HTR-8/SVneo (cell line): ENCODE results near the gene FIZ1.

Source experiments
- DNase-seq: peaks from one replicate; pipeline ENCODE4 v3.0.0; 2011; ENCODE audit warnings: low spot score, mixed read lengths; ENCODE audit not compliant: insufficient read length
- FAIRE-seq: peaks from 2 replicates; lab custom pipeline; 2011; peaks lifted over from hg19 to GRCh38; lab: Jason Lieb, UNC

FIZ1 gene

DNA sequence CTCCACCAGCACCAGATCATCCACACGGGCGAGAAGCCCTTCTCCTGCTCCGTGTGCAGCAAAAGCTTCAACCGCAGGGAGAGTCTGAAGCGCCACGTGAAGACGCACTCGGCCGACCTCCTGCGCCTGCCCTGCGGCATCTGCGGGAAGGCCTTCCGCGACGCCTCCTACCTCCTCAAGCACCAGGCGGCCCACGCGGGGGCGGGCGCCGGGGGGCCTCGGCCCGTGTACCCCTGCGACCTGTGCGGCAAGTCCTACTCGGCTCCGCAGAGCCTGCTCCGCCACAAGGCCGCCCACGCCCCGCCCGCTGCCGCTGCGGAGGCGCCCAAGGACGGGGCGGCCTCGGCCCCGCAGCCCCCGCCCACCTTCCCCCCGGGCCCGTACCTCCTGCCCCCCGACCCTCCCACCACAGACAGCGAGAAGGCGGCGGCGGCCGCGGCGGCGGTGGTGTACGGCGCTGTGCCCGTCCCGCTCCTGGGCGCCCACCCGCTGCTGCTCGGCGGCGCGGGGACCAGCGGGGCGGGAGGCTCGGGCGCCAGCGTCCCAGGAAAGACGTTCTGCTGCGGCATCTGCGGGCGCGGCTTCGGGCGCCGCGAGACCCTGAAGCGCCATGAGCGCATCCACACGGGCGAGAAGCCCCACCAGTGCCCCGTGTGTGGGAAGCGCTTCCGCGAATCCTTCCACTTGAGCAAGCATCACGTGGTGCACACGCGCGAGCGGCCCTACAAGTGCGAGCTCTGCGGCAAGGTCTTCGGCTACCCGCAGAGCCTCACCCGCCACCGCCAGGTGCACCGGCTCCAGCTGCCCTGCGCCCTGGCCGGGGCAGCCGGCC, 15.6 kb upstream of the FIZ1 start:
- FAIRE-seq (no peak), DNase-seq (no peak)

DNA sequence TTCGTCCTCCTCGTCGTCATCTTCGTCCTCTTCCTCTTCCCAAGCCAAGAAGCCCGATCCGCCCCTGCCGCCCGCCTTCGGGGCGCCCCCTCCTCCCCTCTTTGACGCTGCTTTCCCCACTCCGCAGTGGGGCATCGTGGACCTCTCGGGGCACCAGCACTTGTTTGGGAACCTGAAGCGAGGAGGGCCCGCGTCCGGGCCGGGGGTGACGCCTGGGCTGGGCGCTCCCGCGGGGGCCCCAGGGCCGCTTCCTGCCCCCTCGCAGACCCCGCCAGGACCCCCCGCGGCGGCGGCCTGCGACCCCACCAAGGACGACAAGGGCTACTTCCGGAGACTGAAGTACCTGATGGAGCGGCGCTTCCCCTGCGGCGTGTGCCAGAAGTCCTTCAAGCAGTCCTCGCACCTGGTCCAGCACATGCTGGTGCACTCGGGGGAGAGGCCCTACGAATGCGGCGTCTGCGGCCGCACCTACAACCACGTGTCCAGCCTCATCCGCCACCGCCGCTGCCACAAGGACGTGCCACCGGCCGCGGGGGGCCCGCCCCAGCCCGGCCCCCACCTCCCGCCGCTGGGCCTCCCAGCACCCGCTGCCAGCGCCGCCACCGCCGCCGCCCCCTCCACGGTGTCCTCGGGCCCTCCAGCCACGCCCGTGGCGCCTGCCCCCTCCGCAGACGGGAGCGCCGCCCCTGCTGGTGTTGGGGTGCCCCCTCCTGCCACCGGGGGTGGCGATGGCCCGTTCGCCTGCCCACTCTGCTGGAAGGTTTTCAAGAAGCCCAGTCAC, 14.8 kb upstream of the FIZ1 start:
- FAIRE-seq (no peak), DNase-seq (no peak)

DNA sequence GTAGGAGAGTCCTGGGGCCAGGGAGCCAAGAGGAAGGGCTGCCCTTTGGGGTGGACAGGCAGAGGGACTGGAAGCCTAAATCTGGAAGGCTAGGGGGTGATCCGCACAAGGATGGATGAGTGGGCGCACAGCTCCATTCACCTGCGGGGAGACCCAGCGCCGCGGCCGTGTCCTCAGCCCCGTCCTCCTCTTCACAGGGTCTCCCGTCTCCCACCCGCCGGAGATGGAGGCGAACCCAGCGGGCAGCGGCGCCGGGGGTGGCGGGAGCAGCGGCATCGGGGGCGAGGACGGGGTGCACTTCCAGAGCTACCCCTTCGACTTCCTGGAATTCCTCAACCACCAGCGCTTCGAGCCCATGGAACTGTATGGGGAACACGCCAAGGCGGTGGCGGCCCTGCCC, 14.1 kb upstream of the FIZ1 start:
- DNase-seq (no peak), FAIRE-seq (no peak)

DNA sequence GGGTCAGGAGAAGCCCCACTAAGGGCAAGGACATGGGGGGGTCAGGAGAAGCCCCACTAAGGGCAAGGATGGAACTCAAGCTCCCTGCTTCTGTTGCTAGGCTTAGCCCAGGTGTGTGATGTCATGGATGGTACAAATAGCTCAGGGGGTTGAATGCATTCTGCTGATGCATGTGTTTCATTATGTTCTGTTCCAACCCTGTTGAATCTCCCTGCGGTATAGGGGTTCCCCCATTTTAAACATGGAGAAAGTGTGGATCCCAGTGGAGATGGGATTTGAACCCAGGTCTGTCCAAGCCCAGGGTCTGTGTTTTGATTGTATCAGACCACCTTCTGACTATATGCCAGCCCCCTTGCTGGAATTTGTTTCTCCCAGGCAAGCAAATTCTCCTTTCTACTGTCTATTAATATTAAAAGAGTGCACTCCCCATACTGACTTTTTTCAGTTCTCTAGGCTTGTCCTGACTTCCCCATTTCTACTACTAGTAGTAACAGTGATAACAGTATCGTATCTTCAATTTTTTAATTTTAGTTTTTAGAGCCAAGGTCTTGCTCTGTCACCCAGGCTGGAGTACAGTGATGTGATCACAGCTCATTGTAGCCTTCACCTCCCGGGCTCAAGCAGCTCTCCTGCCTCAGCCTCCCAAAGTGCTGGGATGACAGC, 12.8 kb upstream of the FIZ1 start:
- FAIRE-seq (no peak), DNase-seq (no peak)

DNA sequence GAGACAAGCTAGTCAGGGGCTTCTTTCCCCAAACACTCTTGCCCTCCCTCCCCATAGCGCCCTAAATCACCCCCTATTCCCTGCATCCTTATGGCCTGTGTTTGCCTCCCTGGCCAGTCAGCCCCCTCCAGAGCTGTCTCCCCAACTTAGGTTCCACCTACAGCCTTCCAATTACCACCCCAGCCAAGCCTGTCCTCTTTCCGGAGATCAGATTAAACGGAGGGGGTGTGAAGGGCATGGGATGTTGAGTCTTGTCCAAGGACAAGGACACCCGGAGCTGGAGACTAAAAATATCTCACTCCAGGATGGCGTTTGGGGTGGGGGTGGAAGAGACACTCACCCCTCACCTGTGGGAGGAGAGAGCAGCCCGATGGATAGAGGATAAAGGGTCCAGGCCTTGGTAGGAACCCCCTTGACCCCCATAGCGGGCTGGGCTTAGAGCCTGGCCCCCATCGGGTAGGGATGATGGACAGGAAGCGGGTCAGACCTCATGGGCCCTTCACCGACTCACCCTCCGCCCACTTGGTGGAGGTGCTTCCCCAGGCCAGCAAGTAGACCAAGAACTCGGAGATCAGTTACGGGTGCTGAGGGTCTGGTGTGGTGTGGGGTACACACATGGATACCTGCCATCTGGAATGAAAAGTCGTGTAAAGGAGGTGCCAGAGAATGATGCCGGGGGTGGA, 12.1 kb upstream of the FIZ1 start:
- DNase-seq = no peak
- FAIRE-seq = no peak

DNA sequence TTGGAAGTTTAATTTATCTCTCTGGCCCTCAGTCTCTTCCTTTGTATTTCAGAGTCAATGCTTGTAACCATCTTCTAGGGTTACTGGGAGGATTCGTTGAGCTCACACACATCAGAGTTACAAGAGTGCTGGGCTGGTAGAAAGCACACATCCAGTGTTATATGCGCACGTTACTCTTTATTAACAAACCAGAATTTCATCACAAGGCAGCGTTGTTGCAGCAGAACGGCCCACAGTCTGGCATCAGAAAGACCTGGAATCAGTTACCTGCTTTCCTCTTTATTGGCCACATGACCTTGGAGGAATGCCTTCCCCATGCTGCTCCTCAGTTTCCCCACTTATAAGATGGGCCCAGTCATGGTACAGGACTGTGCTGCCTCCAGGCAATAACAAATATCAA, 10.0 kb upstream of the FIZ1 start:
- no peak for FAIRE-seq

DNA sequence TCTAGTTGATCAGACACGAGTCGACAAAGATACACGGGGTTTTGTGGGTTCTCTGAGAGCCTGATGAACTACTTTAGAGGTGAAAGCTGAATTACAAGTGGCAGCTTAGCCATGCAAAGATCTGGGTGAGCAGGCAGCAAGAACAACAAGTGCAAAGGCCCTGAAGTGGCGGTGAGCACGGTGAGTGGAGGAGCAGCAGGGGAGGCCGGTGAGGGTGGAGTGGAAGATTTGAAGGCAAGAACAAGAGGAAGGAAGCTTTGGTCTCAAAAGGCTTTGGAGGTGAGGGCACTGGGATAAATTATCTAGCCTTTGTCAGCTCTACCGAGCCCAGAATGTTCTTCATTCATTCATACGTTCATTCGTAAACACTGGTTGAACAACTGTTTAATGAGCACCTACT, 7.5 kb upstream of the FIZ1 start:
- no peak for FAIRE-seq
- no peak for DNase-seq

More for the DNA sequence above, 10.0 kb upstream of the FIZ1 start:
- DNase-seq = no peak

DNA sequence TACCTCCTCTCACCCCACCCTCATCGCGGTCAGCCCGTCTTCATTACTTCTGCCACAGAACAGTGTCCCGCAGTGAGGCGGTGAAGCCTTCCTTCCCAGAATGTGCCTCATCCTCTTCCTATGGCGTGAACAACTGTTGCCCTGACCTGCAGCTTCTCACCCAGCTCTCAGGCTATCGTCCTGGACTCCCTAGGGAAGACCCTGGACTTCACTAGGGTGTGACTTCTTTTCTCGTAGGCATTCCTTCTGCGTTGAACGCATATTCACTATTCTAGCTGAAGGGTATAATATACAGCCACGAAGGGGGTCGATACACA, 7.1 kb upstream of the FIZ1 start:
- FAIRE-seq = no peak
- no peak for DNase-seq

DNA sequence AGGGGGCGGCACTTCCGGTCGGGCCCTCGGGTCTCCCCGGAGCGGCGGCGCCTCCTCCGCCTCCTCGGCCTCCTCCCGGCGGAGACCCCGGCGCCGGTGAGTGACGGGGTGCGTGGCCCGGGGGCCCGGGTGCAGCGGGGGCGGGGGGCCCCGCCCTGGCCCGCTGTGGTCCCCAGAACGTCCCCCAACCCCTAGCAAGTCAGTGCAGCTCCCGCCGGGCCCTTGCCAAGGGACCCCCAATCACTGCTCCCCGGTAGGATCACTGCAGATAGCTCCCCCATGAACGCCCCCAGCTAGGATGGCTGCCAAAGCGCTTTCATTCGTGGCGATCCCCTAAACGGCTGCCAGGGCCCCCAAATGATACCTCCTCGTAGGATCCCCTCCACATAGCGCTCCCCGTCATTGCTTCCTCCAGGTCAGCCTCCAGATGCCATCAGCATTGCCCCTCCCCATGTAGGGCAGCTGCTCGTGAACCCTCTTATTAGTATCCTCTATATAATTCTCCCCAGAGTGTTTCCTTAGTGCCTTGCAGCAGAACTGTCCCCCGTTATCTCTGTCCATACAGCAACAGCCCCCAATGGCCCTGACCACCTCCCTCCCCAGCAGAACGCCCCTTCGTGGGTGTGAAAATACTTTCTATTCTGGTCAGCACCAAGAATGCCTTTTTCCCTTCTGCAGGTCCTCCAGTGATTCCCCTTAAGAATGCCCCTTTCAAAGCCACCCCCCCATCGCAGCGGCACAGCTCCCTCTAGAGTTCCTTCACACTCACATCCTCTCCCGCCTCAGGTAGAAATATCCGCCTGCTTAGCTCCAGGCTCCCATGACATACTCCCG, 6.5 kb upstream of the FIZ1 start, which contains the start of gene ZNF865:
Gene ZNF865, plus strand, starts transcription at position 11 of the 834 bp plus-strand sequence. CDS start 7,972 bp downstream, outside the sequence.
- peak; percentile 68 for DNase-seq
- peak; percentile 89 for FAIRE-seq

DNA sequence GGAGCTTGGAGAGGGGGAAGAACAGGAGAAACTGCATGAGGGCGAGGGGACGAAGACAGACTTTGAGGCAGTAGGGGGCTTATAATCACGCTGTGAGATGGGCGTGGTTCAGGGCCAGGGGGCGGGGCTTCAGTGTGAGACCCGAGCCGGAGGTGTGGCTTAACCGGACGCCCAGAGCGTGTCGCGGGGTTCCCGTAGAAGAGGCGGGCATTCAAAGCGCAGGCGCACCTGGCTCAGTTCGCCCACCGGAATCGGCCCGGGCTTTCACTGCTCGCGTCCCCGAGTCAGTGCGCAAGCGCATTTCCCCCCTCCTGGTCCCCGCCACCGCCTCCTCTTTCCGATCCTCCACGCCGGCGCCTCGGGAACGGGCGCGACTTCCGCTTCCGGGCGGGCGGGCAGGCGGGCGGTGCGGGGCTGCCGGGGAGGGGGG, 5.9 kb upstream of the FIZ1 start:
- DNase-seq (peak; percentile 93), FAIRE-seq (peak; percentile 80)

DNA sequence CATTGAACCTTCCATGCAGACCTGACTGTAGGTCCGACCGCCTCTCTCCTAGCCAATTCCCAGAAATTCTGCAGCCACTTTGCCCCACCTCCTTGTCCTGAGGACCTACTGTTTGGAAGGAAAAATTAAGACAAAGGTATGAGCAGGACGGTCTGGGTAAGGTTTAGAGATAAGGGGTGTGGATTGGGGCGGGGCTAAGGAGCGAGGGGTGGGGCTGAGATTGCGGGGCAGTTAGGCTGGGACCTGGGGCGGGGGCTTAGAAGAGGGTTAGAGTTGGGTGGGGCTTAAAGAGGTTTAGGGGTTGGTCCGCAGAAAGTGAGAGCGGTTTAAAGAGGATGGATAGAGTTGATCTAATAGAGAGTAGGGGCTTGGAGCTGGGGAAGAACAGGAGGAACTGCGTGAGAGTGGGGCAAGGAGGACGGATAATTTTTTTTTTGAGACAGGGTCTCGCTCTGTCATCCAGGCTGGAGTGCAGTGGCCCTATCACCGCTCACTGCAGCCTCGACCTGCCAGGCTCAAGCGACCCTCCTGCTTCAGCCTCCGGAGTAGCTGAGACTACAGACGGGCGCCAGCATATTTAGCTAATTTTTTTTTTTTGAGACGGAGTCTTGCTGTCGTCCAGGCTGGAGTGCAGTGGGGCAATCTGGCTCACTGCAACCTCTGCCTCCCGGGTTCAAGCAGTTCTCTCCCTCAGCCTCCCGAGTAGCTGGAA, 4.4 kb upstream of the FIZ1 start:
- no peak for FAIRE-seq

DNA sequence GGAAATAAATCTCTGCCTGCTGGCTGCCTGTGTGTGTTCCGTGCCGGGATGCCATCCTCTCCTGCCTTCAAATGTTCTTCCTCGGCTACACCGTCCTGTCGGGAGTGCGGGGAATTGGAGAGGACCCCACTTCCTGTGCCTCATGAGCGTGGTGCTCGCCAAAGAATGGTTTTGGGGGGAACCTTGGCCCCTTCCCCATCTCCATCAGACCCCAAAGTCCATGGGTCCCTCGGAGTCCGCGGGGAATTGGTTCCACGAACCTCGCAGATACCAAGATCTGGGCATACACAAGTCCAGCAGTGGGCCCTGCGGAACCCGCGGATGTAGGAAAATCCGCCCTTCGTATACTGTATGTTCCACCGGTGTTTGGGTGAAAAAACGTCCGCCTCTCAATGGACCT, 3.8 kb upstream of the FIZ1 start:
- FAIRE-seq (no peak), DNase-seq (no peak)

More for the DNA sequence above, 4.4 kb upstream of the FIZ1 start:
- no peak for DNase-seq

DNA sequence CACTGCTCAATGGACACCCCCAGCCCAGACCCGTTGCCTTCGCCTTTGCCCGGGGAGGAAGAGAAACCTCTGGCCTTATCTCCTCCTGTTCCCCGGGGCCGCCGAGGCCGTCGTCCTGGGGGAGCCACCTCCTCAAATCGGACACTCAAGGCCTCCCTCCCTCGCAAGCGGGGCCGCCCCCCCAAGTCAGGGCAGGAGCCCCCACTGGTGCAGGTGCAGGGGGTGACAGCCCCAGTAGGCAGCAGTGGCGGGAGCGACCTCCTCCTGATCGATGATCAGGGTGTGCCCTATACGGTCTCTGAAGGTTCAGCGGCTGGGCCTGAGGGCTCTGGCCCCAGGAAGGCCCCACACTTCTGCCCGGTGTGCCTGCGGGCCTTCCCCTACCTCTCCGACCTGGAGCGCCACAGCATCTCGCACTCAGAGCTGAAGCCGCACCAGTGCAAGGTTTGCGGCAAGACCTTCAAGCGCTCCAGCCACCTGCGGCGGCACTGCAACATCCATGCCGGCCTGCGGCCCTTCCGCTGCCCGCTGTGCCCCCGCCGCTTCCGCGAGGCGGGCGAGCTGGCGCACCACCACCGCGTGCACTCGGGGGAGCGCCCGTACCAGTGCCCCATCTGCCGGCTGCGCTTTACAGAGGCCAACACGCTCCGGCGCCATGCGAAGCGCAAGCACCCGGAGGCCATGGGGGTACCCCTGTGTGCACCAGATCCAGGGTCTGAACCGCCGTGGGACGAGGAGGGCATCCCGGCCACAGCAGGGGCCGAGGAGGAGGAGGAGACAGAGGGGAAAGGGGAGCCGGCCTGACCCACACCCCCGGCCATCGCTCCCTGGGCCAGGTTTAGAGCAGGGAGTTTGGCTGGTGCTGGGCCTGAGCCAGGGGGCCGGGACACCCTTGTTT, 3.0 kb upstream of the FIZ1 start:
- FAIRE-seq (no peak), DNase-seq (no peak)

DNA sequence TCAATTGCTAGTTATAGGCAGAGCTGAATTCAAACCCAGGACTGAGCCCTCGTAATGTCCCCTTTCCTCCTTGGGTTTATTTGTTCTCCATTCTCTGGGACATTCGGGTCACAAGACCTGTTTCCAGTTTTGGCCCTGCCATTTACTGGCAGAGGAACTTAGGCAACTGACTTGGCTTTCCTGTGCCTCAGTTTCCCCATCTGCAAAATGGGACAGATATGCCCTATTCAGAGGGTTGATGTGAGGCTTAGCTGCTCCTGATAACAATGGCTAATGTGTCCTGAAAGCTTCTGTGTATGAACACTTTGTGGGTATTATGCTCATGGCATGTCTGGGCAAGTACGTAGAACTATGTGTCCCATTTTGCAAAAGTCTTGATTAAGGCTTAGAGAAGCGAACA, 1.8 kb upstream of the FIZ1 start:
- no peak for FAIRE-seq
- no peak for DNase-seq

DNA sequence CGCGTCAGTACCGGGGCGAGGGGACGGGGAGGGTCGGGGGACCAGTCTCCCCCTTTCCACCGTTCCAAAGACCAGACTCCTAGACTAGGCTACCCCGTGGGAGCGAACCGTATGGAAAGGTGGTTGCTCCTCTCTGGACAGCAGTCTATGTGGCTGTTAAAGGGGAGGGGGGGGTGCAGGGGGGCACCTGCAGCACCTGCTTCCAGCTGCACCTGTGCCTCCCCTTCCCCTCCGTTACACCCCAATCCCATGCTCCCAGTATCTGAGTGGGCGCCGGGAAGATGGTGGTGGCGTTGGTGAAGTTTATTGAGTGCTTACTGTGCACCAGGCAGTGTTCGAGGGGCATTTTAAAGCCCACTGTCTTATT, 1.3 kb upstream of the FIZ1 start:
- FAIRE-seq (no peak), DNase-seq (no peak)

DNA sequence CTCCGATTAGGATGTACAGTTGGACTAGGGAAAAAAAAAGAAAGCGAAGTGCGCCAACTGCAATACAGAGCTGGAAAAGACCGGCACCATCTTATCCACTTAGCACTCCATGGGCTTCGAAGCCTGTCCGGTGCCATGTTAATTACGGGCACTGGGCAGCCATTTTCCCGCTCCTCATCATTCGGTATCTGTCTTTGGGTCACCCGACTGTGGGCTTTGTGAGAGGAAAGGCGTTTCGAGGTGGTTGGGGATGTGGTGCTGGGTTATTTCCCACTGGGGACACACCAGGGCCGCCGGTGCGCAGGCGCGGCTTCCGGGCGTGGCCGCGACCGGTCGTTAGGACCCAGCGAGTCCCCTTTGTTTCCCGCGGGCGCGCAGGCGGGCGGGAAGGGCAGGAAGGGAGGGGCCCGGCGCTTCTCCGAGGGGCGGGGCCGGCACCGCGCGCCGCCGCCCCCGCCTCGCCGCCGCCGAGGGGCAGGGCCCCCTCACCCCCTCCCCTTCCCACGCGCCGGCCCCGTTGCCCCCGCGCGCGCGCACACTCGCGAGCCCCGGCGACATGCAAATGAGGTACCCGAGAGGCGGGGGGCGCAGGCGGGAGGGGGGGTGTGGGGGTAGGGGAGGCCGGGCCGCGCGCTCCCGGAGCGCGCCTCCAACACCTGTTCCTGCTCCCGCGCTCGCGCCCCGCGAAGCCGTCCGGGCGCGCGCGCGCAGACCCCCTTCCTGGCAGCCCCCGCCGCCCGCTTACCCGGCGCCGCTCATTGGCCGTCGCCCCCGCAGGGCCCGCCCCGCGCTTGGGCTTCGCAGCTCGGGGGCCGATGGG, 735 bp upstream of the FIZ1 start, which contains the start of gene ZNF524:
Gene ZNF524, plus strand, starts transcription at position 447 of the 820 bp plus-strand sequence. CDS start 1,825 bp downstream, outside the sequence.
- DNase-seq = peak; percentile 74
- FAIRE-seq = peak; percentile 82
